Fibroblast of mammary gland (primary cell): Measurements from ENCODE around the gene PRDM2.

ENCODE experiments used
- DNase-seq: peaks from one replicate; pipeline ENCODE4 v3.0.0-alpha.2; 2010; ENCODE audit warnings: low read depth
- H3K4me3 ChIP-seq: 2 replicates; pipeline ENCODE4 v1.5.1; 2011; ENCODE audit warnings: low read depth, mild to moderate bottlenecking, low read length, moderate library complexity; ENCODE audit not compliant: control insufficient read depth
- CTCF ChIP-seq: conservative IDR thresholded peaks from 2 replicates; pipeline ENCODE4 v1.5.1; 2011; ENCODE audit warnings: low read depth, low read length, inconsistent platforms; ENCODE audit not compliant: control insufficient read depth, insufficient read depth

PRDM2 gene

GRCh38 chr1:13699510-13699909 lies 478 bp upstream of the PRDM2 start:
- peak overlapping the region; percentile 59 for H3K4me3 ChIP-seq
- no peak for TF ChIP-seq CTCF
- DNase-seq, result peak; percentile 40

- TF ChIP-seq CTCF, result no peak
- peak overlapping the region; percentile 62 for H3K4me3 ChIP-seq
- DNase-seq, result peak; percentile 34
These were observed 708 bp downstream of the PRDM2 start for GRCh38 chr1:13700521-13701270.

GRCh38 chr1:13701271-13701640 lies 1.3 kb downstream of the PRDM2 start:
- peak overlapping the region; percentile 62 for H3K4me3 ChIP-seq
- no peak for DNase-seq
- TF ChIP-seq CTCF, result no peak

DNA sequence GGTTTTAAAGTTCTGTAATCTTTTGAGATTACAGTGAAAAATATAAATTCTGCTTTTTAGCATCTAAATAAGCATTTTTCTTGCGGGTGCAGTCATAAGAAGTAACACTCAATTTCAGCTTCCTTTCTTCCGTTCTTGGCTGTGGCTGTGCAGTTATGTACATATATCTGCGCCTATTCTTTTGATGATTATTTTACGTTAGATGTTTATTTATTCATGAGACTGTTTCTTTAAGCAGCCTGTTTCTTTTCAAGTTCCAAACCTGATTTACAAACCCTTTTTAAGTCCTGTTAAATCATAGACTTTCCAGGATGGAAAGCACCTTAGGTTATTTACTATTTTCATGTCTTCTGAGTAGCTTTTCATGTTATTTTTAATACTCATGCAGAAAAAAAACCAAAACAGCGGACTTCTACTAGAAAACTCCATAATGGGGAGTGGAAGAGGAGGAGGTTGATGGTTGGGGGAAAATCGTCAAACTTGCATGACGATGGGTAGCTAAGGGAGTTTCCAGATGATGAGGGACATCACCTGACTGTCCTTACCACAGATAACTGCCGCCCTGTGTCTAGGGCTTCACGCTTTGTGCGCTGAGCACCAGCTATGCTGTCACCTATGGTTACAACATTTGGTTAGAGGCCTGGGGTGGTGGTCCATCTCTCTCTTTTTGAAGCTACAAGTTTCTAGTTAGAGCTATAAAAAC lies 2.6 kb downstream of the PRDM2 start:
- H3K4me3 ChIP-seq, result no peak overlapping the region
- DNase-seq, result no peak
- no peak for TF ChIP-seq CTCF

DNA sequence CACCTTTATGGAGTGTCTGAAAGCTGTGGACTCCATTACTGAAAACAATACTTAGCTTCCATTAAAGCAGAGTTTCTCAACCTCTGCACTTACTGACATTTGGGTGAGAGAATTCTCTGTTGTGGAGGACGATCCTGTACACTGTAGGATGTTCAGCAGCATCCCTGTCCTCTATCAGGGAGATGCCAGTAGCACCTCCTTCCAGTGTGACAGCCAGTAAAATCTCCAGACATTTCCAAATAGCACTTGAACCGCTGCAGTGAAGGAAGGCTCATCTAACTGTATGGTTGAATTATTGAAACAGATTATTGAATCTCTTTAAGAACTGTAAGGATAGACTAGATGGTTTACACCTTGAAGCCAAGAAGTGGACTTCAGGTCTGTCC lies 3.1 kb downstream of the PRDM2 start:
- H3K4me3 ChIP-seq, result no peak overlapping the region
- TF ChIP-seq CTCF, result no peak
- DNase-seq, result no peak

DNA sequence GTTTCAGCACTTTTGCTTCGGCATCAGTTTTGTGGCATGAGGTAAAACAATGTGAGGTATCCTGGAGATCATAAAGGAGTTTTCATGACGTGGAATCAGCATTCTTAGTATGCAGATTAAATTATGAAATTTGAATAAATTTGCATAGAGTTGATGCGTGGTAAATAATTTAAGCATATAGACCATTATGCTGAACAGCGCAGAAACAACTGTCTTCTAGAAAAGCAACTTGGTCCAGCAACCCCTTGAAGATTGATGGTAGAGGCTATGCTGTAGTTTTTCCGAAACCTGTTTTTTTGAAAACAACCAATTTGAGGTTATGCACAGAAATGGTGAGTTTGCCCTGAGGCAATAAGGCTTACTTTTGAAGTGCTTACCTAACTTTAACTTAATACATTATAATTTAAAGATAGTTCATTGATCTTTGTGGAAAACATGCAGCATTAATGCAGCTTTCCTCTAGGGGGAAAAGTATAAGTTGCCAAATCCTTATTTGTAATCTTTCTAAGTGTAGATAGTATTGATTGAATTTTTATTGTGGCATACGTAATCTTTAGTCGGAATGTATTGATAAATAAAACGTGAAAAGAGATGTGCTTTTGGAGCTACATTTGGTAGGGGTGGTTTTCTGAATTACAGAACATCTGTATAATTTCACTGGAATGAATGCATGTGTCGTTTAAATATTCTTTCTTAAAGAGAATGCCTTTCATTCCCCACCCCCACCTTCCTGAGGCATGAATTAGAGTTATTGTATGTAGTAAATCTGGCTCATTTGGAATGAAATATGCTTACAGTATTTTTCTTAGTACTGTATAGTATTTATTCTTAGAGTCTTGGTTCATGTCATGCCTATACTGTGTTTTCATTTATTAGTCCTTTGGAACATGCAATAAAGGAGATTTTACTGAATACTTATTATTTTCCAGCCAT lies 3.8 kb downstream of the PRDM2 start:
- no peak overlapping the region for H3K4me3 ChIP-seq
- no peak for DNase-seq
- peak; percentile 12 for TF ChIP-seq CTCF
